HG03108 (cell line): Measurements from ENCODE around the gene SNRPA1.
A peak's percentile ranks its signal among the peaks of the same experiment; 100 is the strongest.

Experiments
- ATAC-seq: cut with Tn5 transposase; IDR thresholded peaks from one replicate; pipeline ENCODE4 v1.9.1; 2021; ENCODE audit warnings: moderate library complexity; ENCODE audit not compliant: unreplicated experiment

The SNRPA1 gene

DNA sequence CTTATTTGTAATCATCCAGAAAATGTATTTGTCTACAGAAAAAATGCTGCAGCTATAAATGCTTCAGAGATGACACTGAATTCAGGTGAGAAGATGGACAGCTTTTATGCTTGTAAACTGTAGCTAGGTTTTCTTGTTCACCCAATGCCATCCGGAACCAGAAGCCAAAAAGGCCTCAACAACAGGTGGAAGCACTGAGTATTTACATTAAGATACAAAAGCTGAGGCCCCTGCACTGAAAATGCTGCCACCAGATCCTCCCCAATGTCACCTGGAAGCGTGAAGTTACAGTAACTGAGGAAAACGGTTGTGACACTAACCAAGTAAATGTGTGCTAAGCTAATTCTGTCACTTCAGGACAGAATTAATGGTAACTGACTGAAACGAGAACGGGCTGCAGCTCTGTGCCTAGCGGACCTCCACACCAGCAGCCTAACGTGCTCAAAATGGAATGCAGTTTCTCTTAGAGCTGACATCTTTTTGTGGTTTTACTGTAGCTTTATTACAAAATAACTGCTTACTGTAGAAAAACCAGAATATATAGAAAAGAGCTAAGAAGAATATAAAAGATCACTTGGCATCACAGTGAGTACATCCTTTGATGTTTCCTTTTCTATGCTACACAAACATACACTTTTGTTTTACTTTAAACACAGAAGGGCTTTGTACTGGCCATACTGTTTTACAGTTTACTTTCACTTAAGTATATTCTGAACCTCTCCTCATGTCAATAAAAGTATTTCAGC, 50.8 kb downstream of the SNRPA1 start:
- ATAC-seq: no peak

- no peak for ATAC-seq
These were observed 51.6 kb downstream of the SNRPA1 start for GRCh38 chr15:101243420-101243819.

DNA sequence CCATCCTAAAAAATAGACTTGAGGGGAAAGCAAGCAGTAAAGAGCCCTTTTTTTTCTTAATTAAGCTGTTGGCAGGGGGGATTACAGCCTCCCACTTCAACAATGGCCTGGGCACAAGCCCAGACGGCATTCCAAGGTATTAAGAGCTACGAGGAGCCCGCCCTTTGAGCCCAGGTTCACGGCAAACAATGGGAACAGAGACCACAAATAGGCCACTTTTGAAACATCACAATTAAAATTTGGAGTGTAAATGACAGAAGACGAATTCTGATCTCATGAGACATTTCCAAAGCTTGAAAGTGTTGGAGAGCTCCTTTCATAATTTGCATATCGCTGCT, 52.1 kb downstream of the SNRPA1 start:
- no peak for ATAC-seq

DNA sequence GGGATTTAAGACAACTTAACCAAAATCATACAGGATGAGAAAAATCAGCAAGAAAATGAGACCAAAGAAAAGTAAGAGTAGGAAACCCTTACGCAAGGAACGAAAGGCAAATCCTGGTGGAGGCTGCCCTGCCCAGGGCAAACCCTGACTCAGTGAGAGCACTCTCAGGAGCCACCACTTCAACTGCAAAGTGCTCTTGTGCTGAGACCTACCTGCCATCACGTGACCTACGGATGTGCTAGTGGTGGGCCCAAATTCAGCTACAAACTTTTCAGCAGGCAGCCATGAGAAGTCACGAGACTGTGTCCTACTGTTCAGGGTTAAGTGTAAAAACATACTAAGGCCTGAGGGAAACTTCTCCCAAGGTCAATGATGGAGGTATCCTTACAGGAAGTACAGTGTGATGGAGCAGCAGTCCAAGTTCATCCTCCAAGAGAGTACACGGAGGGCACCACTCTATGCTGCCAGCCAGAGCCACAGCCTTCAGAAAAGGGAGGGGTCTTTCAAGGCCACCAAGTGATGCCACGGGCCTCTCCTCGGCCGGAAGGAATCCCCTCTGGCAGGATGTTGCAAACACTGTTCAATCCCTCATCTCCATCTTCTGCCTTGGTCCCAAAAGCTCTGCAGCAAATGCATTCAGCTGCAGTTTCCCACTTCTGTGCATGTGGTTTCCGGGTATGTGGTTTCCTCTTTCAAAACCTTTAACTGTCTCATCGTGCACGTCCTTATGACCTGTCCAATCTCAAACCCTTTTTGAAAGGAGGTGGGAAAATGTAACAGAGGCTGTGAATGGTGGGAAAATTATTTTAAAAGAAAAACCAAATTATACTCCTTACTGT, 52.7 kb downstream of the SNRPA1 start:
- ATAC-seq: peak; percentile 68

- no peak for ATAC-seq
These were observed 54.7 kb downstream of the SNRPA1 start for GRCh38 chr15:101240358-101240757.

DNA sequence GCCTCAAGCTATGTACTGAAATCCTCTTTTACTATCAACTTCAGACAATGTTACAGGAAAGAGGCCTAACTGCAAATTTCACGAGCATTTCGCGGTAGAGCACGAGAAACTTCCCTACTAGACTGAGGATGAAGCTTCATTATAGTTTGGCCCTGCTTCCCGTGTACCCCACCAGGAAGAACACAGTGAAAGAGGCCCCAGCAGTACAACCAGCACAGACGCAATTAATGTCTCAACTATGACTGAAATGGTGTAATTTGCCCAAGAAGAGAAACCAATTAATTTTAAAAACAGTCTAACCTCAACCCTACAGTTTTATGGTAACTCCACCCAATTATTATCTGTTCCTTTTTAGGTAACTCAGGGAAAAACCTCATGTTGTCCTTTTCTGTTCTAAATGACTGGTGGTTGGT, 55.3 kb downstream of the SNRPA1 start:
- no peak for ATAC-seq

GRCh38 chr15:101237251-101237650, 57.8 kb downstream of the SNRPA1 start:
- ATAC-seq: no peak

GRCh38 chr15:101233651-101234280, 61.3 kb downstream of the SNRPA1 start:
- no peak for ATAC-seq

DNA sequence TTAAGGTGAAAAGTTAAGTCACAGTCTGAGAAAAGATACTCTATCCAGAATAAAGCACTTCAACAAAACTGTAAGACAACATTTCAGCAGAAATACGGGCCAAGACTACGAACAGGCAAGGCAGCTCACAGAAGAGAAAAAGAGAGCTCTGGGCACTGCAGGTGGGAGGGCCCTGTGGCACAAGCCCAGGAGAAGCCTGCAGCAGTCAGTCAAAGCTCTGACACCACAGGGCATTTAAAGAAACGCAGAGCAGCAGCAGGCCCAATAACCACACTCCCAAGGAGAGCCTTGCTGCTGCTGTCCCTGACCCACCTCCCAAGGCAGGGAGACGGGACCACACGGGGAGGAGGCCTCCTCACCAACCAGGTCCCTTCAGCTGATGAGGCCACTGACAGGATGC, 62.4 kb downstream of the SNRPA1 start:
- ATAC-seq: no peak
